Activated T-helper 17 cell treated with anti-CD3 and anti-CD28 coated beads, Interleukin-2, amount 50 U/mL, for 72 hours (primary cell): Measurements from ENCODE around the gene CD300LB. TPM values are rescaled to one million over a fixed set of nuclear protein-coding genes. Genes with fewer than 3 reads are reported as not detected.

Experiments used
- ATAC-seq: fragments of 150-1000 bp; cut with Tn5 transposase; replicated peaks from 2 replicates; pipeline ENCODE4 v1.10.0; 2021; ENCODE audit warnings: mild to moderate bottlenecking, moderate library complexity
- H3K27ac Mint-ChIP-seq: one replicate; pipeline ENCODE4 v1.8.0; 2022; ENCODE audit warnings: mixed read lengths
- H3K27me3 Mint-ChIP-seq: one replicate; pipeline ENCODE4 v1.8.0; 2022; ENCODE audit warnings: mixed read lengths
- H3K36me3 Mint-ChIP-seq: one replicate; pipeline ENCODE4 v1.8.0; 2022; ENCODE audit warnings: low read depth, mild to moderate bottlenecking, mixed read lengths
- H3K4me1 Mint-ChIP-seq: one replicate; pipeline ENCODE4 v1.8.0; 2022; ENCODE audit warnings: mixed read lengths
- H3K4me3 Mint-ChIP-seq: one replicate; pipeline ENCODE4 v1.8.0; 2022; ENCODE audit warnings: mild to moderate bottlenecking, mixed read lengths
- H3K9me3 Mint-ChIP-seq: one replicate; pipeline ENCODE4 v1.8.0; 2022; ENCODE audit warnings: mixed read lengths
- total RNA-seq, 2 donors: library from RNA; stranded (reverse); gene quantifications; one replicate each; pipeline ENCODE4 v1.2.3, GENCODE V29; 2022

CD300LB gene
- total RNA-seq, 2 donors from 2014 or later = not detected

DNA sequence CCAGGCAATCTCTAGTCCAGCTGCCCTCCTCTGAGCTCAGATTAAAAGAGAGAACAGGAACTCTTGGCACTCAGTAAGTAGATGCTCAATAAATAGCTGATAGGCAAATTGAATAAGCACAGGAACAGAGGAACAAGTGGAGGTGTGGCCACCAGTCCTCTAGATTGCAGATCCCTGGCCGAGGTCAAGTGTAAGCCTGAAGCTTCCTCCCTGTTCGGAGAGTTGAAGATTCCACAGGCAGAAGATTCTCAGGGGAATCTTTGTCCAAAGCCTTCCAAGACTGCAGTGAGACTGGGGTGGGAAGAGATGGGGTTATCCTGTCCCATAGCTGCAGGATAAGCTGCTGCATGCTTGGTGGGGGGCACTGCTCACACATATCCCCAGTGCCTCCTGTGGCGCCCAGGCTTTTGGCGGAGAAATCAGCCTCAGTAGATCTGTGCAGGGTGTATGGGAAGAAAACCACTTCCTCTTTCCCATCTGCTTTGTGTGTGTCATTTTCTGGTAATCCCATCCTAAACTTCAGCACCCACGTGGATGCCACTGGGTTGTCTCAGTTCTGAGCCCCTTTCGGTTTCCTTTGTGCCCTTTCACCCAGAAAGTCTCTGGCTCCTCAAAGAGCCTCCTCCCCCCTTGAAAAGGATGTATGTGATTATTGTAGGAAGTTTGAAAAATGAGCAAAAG, 52.7 kb downstream of the CD300LB start:
- peak; percentile 92 for ATAC-seq

DNA sequence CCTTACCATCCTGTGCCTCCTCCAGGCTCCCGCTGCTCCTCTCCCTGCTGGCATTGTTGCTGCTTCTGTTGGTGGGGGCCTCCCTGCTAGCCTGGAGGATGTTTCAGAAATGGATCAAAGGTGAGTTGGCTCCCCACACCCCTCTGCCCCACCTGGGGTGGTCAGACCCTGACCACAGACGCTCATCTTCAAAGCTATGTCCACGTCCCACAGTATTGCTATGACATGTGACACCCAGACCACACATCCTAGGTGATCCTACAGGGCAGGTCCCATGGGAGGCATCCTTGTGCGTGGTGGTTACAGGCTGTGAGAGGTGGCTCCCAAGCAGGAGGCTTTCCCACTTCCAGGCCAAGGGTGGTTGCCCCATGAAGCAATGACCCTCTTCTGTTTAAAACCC, 53.9 kb downstream of the CD300LB start:
- Mint-ChIP-seq H3K9me3 (no peaks in the 10 kb centered on the region), H3K4me1 (peaks cover 29% of the 10 kb centered on the region), H3K27ac (no peak overlapping the region), H3K27me3 (no peaks in the 10 kb centered on the region), H3K4me3 (peak overlapping the region; percentile 54), H3K36me3 (peaks cover 30% of the 10 kb centered on the region)
- ATAC-seq = no peak

More for the DNA sequence above, 52.7 kb downstream of the CD300LB start:
- no peaks in the 10 kb centered on the region for H3K27me3 Mint-ChIP-seq
- peaks cover 27% of the 10 kb centered on the region for H3K4me1 Mint-ChIP-seq
- peak overlapping the region; percentile 73 for H3K27ac Mint-ChIP-seq
- H3K36me3 Mint-ChIP-seq = peaks cover 28% of the 10 kb centered on the region
- no peaks in the 10 kb centered on the region for H3K9me3 Mint-ChIP-seq
- H3K4me3 Mint-ChIP-seq = peak overlapping the region; percentile 54

DNA sequence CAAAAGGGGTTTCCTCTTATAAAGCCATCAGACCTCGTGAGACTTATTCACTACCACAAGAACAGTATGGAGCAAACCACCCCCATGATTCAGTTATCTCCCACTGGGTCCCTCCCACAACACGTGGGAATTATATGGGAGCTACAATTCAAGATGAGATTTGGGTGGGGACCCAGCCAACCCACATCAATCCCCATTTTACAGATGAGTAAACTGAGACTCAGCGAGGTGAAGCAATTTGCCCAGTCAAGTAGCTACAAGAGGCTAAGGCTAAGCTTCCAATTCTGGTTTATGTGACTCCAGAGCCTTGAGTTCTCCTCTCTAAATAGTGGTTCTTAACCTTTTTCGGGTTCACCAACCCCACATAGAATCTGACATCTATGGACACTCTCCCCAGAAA, 56.1 kb downstream of the CD300LB start:
- Mint-ChIP-seq H3K36me3 (peaks cover 35% of the 10 kb centered on the region), H3K27ac (no peak overlapping the region), H3K9me3 (no peaks in the 10 kb centered on the region), H3K4me3 (no peak overlapping the region), H3K27me3 (no peaks in the 10 kb centered on the region), H3K4me1 (peaks cover 40% of the 10 kb centered on the region)
- no peak for ATAC-seq

DNA sequence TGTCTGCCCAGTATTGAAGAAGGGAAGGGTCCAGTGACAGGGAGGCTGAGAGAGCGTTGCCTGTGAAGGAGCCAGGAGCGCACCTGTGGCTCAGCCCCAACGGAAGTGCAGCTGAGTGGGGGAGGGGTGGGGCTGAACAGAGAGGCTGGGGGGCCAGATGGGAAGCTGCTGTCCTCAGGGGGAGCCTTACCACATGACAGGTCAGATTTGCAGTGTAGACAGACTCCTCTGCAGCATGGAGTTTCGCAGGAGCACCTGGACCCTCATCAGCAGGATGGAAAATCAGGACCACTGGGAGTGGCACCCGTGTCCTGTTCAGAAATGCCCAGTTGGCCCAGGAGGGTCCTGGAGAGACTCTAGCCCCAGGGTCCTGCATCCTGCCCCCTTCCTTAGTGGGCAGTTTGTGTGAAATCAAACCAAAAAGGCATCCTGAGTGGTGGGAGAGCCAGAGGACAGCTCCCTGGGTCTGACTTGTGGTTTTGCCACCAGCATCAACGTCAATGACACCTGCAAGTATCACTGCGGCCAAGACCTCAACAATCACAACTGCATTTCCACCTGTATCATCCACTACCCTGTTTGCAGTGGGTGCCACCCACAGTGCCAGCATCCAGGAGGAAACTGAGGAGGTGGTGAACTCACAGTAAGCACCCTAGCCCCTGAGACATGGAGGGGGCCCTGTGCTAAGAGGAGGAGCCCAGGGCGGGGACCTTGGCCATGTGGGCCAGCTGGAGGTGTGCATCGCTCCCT, 57.1 kb downstream of the CD300LB start:
- Mint-ChIP-seq H3K4me3 (peak overlapping the region; percentile 31), H3K4me1 (peaks cover 37% of the 10 kb centered on the region), H3K9me3 (no peaks in the 10 kb centered on the region), H3K27ac (peak overlapping the region; percentile 79), H3K27me3 (no peaks in the 10 kb centered on the region), H3K36me3 (peaks cover 35% of the 10 kb centered on the region)
- no peak for ATAC-seq

GRCh38 chr17:74473294-74473693, 58.0 kb downstream of the CD300LB start:
- no peak for ATAC-seq
- Mint-ChIP-seq H3K27me3 (no peaks in the 10 kb centered on the region), H3K27ac (peak overlapping the region; percentile 79), H3K9me3 (no peaks in the 10 kb centered on the region), H3K4me1 (peaks cover 30% of the 10 kb centered on the region), H3K36me3 (peaks cover 30% of the 10 kb centered on the region), H3K4me3 (peak overlapping the region; percentile 31)

- no peaks in the 10 kb centered on the region for H3K27me3 Mint-ChIP-seq
- H3K4me3 Mint-ChIP-seq = no peak overlapping the region
- ATAC-seq = no peak
- H3K36me3 Mint-ChIP-seq = peaks cover 28% of the 10 kb centered on the region
- no peaks in the 10 kb centered on the region for H3K9me3 Mint-ChIP-seq
- no peak overlapping the region for H3K27ac Mint-ChIP-seq
- H3K4me1 Mint-ChIP-seq = peaks cover 27% of the 10 kb centered on the region
Measured at GRCh38 chr17:74472890-74473289, 58.4 kb downstream of the CD300LB start.

DNA sequence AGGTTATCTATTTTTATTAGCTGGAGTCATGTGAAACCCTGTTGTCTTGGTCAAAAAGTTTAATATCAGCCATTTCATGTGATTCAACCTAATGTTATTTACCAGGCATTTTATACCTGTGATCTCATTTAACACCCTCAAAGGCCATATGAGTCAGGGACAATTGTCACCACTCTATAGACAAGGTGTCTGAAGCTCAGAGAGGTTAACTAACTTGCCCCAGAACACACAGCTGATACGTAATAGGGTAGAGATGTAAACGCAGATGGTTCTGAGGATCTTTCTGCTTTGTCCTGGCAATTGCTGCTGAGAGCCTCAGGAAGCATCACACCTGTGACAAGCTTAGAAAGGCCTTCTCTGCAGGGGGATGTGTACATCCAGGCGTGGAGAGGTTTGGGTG, 59.9 kb downstream of the CD300LB start:
- peaks cover 30% of the 10 kb centered on the region for H3K4me1 Mint-ChIP-seq
- H3K4me3 Mint-ChIP-seq = peak overlapping the region; percentile 62
- H3K27ac Mint-ChIP-seq = peak overlapping the region; percentile 55
- ATAC-seq = peak; percentile 56
- no peaks in the 10 kb centered on the region for H3K27me3 Mint-ChIP-seq
- H3K36me3 Mint-ChIP-seq = peaks cover 28% of the 10 kb centered on the region
- H3K9me3 Mint-ChIP-seq = no peaks in the 10 kb centered on the region

Other genes with a start within 250 kb of the CD300LB start
- under 1 TPM; 0.11 to 0.53 TPM for gene KIF19, start 205.2 kb downstream of the CD300LB start, total RNA-seq
- gene BTBD17, start 169.6 kb downstream of the CD300LB start, total RNA-seq = not detected
- not detected for gene GPR142, start 164.0 kb downstream of the CD300LB start, total RNA-seq
- gene GPRC5C, start 99.4 kb downstream of the CD300LB start, total RNA-seq = 1 to 10 TPM in 1 of 2 donors, not detected in 1; 5.0 TPM
- gene CD300A, start 64.8 kb downstream of the CD300LB start, total RNA-seq = 10 to 100 TPM in 1 of 2 donors, 1 to 10 TPM in 1; 3.0 to 29.1 TPM
- under 1 TPM in 1 of 2 donors, not detected in 1; 0.28 TPM for gene CD300C, start 14.6 kb upstream of the CD300LB start, total RNA-seq
- not detected for gene CD300H, start 36.0 kb upstream of the CD300LB start, total RNA-seq
- gene CD300LD, start 60.8 kb upstream of the CD300LB start, total RNA-seq = not detected
- gene CD300E, start 92.3 kb upstream of the CD300LB start, total RNA-seq = not detected
- gene CD300LF, start 181.4 kb upstream of the CD300LB start, total RNA-seq = not detected
- gene RAB37, start 205.8 kb upstream of the CD300LB start, total RNA-seq = 1 to 10 TPM; 2.5 to 3.4 TPM
- 100 to 1,000 TPM in 1 of 2 donors, 10 to 100 TPM in 1; 76.2 to 160 TPM for gene NHERF1, start 217.2 kb upstream of the CD300LB start, total RNA-seq
- 10 to 100 TPM; 31.6 to 39.2 TPM for gene NAT9, start 244.9 kb upstream of the CD300LB start, total RNA-seq